HPDE6-E6E7 (cell line): ENCODE results near the gene CASS4.
"Not testable (repeated sequence)": the region's sequence is repeated elsewhere in the genome, so short reads cannot be mapped to it uniquely, and the experiment has no call there.

Experiments used
- DNase-seq: peaks from one replicate; pipeline ENCODE4 v3.0.0; 2011; ENCODE audit warnings: missing footprints; ENCODE audit errors: extremely low spot score

Gene CASS4

DNA sequence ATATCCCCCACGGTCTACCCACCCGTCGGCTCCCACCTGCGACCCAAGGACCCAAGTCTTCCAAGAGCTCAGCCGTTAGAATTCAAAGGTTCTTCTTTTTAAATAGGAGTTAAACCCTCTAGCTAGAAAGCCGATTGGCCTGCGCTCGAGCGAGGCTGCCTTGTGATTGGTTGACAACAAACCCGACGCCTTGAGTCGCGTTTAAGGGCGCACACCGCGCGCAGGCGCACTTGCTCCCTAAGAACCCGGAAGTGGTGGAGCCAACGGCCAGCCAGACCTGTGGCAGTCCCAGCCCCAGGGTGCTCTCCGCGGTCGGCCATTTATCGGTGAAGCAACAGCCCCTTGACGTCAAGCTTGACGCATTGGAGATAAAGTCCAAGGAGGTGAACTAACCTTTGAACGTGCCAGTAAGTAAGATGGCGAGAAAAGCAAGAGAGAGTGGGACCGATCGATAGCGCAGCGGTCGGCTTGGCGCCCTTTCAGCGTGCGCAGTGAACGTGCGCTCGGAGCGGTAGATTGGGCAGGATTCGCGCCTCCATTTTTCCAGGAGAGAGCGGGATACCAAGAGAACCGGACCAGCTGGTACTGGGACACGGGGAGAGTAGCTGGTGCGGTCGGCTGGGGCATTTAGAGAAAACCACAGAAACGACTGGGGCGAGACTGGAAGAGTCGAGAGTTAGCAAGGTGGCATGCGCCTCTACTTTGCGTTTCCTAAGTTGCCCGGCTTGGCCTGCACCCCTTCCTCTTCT lies 19.8 kb upstream of the CASS4 start, which contains the start of the genes AURKA and CSTF1:
Gene AURKA, minus strand, starts transcription at position 84 of the 749 bp plus-strand sequence. CDS start 4,018 bp downstream, outside the sequence.
Gene CSTF1, plus strand, starts transcription at position 514 of the 749 bp plus-strand sequence. CDS start 2,908 bp downstream, outside the sequence.
- peak; percentile 100 for DNase-seq

DNA sequence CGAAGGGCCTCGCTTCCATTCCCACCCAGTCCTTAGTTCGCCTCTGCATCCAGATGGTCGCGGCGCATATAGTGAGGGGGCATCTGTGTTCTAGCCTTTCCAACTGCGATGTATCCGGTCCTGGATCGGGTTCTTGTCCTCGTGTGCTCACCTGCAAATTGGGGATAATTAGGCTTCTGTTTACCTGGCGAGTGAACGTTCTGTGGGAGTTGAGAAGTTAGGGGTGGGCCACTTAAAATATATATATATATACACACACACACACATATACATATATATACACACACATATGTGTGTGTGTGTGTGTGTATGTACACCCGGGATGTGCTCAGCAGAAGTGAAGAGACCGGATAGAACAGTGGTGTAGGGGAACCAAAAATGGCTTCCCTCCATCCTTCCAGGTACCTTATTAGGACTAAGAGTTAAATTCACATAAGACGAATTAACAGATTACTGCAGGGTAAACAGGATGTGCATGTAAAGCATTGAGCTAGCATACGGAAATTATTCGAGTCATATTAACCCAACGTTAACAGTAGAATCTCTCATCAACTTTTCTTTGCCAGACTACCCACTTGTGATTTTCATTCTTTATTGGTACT lies 19.1 kb upstream of the CASS4 start:
- no peak for DNase-seq

DNA sequence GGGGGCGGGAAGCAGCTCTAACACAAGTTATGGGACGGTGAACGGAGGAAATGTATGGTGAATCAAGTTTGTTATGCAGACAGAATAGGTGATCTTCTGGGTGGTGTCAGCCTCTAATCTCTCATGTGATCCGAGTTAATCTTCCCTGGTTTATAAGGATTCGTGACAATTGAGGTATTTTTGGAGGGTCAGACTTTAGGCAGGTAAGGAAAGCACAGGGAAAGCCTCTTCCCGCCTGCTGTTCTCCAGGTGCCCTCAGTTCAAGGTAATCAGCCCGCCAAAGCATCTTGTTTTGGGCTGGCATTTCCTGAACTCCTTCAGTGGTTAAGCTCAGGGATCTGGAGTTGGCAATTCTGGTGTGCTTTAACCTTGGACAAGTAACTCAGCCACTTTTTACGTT lies 18.4 kb upstream of the CASS4 start:
- no peak for DNase-seq

DNA sequence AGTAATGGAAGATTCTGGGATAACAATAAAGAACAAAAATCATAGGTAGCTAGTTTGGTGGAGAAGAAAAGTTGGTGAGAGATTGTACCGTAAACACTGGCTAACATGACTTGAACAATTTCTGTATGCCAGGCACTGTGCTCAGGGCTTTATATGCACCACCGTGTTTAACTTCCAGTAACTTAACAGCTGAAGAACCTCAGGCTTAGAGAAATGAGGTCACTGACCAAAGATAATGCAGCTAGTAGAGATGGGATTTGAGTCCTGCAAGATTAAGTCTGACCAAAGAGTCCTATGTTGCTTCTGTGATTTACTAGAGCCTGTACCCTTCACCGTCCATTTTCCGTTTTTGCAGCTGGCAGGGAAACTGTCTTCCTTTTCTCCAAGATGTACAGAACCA lies 16.9 kb upstream of the CASS4 start:
- DNase-seq: no peak

DNA sequence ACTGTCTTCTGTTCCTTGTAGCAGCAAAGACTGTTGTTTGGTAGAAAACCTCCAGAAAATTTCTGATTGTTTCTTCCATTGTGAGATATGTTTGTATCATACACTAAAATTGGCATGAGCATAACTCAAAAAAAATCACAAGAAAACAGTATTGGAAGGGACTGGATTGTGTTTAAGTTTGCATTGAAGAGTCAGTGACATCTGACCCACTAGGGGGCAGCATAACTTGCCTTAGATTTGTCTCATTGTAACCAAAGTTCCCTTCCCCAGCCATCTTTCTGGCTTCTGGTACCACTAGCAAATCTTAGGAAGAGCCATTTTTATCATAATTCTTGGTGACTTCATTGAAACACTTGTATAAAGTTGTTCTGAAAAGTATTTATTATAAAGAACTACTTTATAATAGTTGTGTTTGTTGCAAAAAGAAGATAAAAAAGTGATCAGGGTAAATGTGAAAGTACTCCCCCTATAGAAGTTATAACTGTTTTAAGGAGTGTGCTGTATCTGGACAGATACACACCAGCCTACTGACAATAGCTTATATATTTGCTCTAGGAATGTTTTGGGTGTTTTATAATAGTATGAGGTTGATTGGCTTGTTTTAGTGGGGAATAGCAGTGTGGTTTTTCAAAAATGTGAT lies 11.9 kb upstream of the CASS4 start:
- DNase-seq: peak; percentile 48

DNA sequence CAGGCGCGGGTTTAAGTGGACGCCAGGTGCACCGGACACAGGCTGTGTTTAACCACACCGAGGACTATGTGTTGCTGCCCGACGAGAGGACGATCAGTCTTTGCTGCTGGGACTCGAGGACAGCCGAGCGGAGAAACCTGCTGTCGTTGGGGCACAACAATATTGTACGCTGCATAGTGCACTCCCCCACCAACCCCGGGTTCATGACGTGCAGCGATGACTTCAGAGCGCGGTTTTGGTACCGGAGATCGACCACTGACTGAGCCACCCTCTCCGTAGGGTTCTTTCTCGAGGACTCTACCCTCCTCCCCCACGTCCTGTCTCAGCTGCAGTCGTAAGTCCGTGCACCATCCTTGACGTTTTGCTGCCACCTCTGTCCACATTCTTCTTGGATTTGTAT lies 8.6 kb upstream of the CASS4 start:
- no peak for DNase-seq

DNA sequence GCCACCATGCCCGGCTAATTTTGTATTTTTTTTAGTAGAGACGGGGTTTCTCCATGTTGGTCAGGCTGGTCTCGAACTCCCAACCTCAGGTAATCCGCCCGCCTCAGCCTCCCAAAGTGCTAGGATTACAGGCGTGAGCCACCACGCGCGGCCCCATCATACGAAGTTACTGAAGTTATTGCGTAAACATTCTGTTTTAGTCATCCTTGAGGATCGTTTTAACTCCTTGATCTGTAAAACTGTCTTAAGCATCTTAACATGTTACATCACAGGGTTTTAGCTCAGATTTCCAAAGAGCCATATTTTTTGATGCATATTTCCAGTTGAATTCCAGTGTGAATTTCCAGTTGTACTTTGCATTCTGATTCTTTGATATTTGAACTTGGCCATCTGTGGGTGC lies 6.7 kb upstream of the CASS4 start:
- DNase-seq: not testable (repeated sequence)

DNA sequence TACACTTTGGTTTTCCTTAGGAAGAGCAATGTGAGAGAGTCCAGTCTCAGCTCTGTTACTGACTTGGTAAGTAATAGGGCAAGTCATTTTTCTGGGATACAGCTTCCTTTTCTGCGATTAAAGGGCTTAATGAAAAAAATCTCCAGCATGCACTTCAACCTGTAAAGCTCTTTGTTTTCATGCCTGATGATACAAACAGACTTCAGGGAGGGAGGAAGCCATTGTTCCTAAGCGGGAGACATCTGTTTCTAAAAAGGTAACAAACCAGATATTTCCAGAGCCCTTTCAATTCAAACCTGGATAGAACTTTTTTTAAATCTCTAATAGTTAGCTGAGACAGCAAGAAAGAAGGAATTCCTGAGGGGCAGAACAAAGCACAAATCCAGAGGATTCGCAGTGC lies 5.2 kb upstream of the CASS4 start:
- no peak for DNase-seq

DNA sequence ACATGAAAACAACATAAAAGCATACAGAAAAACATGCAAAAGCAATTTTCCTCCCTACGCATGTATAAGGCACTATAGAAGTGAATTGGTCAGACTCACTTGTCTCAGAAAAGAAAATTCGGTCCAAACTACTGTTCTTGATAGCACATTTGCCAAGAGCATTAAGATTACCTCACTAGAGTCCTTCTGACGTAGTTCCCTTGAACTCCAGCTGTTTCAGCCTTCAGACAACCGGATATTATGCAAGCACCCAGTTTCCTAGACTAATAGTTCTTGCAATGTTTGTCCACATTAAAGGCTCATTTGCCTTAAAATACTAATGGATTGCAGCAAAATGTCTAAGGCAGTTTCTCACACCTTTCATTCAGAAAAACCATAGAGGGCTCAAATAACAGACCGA lies 2.5 kb upstream of the CASS4 start:
- no peak for DNase-seq

DNA sequence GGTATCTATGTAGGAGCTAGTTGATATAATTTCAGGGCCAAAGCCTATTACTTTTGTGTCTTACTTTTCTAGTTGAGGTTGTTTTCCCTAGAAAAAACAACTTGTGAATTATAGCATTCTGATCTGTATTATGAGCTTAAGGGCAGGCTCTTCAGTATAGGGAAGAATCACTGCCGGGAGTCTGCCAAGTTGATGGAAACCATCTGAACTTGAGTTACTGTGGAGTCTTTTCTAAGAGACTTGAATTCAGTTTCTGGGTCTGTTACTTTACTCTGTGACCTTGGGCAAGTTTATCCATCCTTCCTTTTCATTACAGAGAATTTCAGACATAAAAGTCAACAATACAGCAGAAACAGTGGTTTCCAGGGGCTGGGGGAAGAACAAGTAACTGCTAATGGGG lies 2.1 kb upstream of the CASS4 start:
- no peak for DNase-seq

DNA sequence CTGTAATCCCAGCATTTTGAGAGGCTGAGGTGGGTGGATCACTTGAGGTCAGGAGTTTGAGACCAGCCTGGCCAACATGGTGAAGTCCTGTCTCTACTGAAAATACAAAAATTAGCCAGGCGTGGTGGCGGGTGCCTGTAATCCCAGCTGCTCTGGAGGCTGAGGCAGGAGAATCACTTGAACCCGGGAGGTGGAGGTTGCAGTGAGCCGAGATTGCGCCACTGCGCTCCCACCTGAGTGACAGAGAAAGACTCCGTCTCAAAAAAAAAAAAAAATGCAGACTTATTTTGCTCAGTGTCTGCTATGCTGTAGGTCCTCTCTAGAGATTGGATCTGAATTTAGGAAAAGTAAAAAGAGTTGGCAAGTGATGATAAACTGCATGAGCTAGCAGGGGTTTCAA lies 773 bp upstream of the CASS4 start:
- not testable (repeated sequence) for DNase-seq

DNA sequence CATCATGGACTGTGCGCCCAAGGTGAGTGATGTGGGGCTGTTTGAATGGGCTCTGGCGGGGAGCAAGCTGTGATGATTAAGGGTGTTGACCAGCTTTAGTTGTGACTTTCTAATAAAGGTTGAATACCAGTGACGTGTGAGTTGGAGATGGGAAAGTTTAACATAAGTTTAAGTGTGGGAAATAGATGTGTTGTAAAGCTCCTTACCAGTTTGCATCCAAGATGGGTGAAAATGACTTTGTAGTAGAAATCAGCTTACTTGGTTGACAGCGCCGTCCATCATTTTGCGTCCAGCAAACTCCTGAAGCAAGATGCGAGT lies 372 bp downstream of the CASS4 start:
- no peak for DNase-seq

DNA sequence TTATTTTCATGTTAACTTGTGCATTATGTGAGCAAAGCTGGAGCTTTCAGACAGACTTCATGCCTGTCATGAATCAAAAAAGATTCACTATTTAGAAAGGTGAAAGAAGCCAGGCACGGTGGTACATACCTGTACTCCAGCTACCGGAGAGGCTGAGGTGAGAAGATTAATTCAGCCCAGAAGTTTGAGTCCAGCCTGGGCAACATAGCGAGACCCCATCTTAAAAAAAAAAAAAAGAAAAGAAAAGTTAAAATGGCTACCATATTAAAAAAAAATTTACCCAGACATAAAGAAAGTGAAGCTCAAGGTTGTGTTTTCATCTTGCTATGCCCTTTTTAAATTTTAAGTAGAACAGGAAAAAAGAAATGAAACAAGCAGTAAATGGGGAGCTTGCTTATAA lies 889 bp downstream of the CASS4 start:
- DNase-seq: no peak

DNA sequence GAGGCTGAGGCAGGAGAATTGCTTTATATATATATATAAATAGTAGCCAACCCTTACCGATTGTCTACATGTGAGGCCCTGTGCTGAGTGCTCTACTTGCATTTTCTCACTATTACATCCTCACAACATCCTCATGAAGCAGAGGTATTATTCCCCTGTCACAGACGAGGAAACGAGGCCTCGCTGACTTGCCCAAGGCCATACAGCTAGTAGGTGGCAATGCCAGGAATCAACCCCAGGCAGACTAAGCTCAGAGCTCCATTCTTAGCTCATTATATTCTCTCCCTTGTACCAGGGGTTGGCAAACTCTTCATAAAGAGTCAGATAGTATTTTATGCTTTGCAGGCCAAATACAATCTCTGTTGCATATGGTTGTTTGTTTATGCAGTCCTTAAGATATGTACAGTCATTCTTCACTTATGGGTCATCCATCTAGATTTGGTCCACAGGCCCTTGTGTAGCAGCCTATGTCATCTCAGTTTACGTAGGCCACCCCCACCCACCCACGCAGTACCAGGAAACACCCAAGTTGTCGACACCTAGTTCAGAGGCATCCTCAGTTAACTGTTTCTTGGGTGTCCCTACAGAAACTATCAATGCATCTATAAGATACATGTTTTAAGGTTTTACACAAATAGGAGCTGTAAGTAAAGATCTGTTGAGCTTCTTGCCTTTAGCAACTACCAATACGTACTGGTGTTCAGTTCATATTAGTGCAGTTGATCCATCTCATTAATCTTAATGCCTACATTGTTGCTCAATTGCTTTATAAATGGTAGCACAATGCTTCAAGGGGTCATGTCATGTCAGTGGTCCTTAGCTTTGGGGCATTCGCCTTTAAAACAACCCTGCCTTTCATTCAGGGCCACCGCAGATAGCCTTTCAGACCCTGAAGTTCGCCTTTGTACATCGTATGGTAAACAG lies 3.0 kb downstream of the CASS4 start:
- DNase-seq: no peak

DNA sequence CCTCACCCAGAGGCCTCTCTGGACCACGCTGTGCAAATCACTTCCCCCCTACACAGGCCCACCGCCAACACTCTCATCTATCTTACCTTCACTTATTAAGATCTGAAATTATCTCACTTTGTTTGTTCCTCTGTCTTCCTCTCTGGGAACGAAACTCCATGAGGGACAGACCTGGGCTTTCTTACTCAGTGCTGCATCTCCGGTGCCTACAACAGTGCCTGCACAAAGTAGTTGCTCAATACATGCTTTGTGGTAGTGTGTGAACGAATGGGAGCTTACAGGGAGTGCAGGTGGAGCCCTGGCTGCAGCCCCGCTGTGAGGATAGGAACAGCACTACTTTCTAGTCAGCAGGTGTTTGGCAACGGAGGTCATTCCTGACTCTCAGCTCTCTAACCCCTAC lies 5.3 kb downstream of the CASS4 start:
- no peak for DNase-seq

DNA sequence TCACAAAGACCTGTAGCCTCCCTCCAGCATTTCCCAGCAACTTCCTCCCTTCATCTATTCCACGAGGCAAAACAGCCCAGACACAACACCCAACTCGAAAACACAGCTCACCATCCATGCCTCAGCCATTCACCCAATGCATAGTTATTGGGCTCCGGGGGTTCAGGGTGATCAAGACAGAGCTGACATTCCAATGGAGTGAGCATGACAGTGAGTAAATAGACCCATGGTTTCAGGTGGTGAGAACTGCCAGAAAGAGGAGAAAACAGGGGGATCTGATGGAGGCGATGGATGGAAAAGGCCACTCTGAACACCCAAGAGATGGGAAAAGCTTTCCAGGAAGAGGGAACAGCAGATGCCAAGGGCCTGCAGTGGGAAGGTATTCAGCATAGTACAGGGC lies 5.9 kb downstream of the CASS4 start:
- no peak for DNase-seq

DNA sequence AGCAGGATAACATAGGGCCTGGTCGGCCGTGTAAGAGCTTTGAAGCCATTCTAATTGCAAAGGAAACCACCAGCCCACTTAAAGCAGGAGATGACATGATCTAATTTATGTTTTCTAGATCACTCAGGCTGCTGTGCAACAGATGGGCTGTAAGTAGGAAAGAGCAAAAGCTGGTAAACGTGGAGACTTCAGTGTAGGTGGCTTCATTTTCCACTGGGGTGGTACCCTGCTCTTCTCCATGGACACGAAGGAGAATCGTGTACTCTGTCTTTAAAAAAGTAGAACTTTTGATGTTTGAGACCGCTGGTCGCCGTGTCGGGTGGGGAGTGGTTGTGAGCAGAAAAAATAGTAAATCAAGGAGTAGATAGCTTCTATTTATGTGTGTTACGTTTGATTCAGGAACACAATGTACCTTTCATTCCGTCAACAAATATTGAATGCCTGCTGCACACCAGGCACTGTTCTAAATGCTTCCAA lies 6.4 kb downstream of the CASS4 start:
- DNase-seq: no peak

DNA sequence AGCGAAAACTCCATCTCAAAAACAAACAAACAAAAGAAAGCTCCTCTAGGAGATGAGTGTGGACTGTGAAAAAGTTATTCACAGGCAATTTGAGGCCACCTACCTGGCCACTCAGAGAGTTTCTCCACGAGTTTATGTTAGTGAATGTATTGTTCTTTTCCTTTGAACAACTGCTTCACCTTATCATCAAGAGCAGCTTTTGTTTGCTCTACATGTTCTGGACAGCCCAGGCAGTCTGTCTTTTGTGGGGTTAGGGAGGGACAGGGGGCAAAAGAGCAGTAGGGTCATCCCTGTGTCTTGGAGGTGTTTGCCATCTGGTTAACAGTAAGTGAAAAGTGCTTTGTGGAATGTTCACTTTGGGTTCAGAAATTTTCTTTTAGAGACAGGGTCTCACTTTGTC lies 8.0 kb downstream of the CASS4 start:
- no peak for DNase-seq

DNA sequence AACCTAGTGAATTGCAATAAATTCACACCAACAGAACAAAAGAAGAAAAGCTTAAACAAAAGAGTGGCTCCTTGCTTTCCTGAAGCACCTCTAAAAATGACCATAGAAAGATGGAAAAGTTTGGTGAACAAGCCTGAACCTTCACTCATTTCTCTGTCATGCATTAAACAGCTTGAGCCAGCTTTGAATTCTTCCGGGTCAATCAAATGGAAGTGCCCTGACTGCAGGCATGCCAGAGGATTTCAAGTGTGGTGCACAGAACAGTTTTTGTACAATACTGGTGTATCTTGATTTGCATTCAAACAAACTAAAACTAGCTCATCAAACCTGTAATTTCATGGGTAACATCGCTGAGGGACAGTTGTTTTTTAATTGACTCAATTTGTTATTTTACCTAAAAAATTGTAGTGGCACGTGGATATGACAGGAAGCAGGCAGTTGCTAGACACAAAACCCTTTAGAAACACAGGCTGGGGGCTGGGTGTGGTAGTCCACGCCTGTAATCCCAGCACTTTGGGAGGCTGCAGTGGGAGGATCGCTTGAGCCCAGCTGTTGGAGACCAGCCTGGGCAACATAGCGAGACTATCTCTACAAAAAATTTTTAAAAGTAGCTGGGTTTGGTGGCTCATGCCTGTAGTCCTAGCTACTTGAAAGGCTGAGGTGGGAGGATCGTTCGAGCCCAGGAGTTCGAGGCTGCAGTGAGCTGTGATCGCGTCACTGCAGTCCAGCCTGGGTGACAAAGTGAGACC lies 9.1 kb downstream of the CASS4 start:
- no peak for DNase-seq

DNA sequence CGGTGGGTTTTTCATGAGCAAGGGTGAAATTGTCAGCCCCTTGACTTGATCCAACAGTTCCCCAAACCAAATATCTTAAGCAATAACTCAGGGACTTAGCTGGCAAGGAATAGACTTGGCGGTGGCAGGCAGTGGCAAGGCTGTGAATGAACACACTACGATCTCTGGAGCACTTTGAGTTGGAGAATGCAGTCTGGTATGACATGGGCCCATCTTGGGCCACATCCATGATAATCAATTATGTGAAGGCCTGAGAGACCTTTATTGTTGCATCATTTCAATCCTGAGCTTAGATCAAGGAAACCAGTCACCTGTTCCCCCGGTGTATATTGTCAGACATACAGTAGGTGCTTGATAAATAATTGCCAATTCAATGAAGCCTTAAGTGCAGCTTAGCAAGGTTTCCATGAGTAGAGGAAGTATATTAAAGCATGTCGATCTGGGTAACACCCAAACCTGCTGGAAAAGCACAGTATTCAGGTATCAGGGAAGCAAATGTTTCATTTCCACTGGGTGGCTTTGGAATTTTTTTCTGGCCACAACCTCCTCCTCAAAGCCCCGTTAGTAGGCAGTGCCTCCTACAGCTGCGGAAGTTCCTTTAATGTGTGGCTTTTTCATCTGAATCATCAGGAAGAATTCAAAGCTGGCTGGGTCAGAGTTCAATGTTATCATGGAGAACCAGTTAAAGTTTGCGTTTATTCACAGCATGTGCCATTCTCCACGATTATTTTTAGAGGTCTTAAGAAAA lies 10.2 kb downstream of the CASS4 start:
- DNase-seq: peak; percentile 66

DNA sequence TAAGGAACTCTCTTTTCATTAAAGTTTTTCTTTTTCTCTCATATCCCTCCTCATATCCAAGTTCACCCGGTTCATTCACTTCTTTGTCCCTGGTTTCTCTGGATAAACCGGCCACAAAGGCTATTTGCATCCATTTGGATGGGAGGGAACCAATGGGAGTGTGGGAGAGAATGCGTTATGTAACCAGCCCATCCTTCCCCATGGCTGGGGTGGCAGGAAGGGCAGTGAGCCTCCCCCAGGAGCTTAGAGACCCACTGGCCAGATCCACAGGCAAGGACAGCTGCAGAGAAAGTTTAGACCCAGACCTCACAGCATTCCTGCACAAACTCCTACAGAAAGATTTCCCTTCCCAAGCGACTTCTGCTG lies 10.7 kb downstream of the CASS4 start:
- no peak for DNase-seq
